LNCAP (cell line): Measurements from ENCODE around the gene BCAM.

Source experiments
- CTCF ChIP-seq: fragments of 450-650 bp; IDR thresholded peaks from 2 replicates; pipeline ENCODE4 v1.5.1; 2017; ENCODE audit warnings: mild to moderate bottlenecking

BCAM gene

DNA sequence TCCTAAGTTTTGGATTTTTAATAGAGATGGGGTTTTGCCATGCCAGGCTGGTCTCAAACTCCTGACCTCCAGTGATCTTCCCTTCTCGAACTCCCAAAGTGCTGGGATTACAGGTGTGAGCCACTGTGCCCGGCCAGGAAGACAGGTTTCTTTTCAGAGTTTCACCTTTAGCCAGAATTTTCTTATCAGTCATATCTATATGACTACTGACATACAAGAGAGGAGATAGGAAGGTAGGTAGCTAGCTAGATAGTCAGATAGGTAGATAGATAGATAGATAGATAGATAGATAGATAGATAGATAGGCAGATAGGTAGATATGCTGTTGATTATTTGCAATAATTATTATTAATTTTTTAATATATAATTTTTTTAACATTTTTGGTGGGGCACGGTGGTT is 23.6 kb upstream of the BCAM start:
- no peak for TF ChIP-seq CTCF

GRCh38 chr19:44785993-44786392 is 22.9 kb upstream of the BCAM start:
- TF ChIP-seq CTCF: no peak

DNA sequence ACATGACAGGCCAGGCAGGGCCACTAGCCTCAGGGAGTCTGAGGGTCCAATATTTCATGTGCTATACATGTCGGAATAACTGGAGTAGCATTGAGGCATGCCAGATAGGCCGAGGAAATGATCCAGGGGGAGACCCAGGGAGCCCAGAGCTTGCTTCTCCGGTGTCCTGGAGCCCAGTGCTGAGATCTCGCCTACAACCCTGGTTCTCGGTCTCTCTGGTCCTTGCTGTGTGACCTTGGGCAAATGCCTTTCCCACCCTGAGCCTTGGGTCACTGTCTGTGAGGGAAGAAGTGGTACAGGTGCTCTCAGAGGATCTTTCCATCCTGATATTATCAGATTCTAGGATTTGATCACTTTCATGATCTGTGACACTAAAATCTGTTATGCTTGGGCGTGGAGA is 19.9 kb upstream of the BCAM start:
- no peak for TF ChIP-seq CTCF

- no peak for TF ChIP-seq CTCF
Observed at GRCh38 chr19:44789943-44790483, 18.9 kb upstream of the BCAM start.

DNA sequence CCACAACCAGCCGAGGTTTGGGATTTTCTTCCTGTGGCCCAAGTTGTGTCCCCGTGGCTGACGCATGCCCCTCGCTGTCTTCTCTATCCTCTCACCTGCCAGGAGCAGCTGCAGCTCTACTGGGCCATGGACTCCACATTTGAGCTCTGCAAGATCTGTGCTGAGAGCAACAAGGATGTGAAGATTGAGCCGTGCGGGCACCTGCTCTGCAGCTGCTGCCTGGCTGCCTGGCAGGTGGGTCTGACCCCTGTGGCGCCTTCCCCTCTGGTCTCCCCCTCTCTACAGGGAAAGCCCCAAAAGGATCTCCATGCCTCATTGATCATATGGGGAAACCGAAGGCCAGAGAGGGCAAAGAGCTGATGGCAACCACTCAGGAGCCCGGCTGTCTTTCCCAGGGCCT is 16.6 kb upstream of the BCAM start:
- TF ChIP-seq CTCF: no peak

DNA sequence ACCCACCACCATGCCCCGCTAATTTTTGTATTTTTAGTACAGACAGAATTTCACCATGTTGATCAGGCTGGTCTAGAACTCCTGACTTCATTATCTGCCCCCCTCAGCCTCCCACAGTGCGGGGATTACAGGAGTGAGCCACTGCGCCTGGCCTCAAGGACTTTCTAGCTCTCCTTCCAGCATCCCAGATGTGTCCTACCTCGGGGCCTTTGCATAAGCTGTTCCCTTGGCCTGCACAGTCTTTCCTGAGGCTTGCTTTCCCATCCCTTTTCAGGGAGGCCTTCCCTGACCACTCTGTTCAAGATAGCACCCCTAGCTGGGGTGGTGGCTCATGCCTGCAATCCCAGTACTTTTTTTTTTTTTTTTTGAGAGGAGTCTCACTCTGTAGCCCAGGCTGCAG is 14.3 kb upstream of the BCAM start:
- TF ChIP-seq CTCF: no peak

DNA sequence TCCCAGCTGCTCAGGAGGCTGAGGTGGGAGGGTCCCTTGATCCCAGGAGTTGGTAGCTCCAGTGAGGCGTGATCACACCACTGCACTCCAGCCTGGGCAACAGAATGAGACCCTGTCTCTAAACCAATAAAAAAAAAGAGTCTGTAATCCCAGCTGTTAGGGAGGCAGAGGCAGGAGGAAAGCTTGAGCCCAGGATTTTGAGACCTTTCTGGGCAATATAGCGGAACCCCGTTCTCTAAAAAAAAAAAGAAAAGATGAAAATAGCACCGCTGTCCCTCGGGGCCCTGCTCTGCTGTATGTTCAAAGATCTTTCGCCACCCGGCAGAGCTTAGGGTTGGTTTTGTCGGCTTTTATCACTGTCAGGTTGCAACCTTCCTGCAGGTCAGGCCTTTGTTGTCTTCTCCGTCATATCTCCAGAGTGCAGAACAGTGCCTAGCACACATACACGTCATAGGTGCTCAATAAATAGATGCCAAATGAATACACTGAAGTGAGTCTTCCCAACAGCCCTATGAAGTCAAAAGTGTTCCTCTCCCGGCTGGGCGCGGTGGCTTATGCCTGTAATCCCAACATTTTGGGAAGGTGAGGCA is 13.4 kb upstream of the BCAM start:
- TF ChIP-seq CTCF: no peak

DNA sequence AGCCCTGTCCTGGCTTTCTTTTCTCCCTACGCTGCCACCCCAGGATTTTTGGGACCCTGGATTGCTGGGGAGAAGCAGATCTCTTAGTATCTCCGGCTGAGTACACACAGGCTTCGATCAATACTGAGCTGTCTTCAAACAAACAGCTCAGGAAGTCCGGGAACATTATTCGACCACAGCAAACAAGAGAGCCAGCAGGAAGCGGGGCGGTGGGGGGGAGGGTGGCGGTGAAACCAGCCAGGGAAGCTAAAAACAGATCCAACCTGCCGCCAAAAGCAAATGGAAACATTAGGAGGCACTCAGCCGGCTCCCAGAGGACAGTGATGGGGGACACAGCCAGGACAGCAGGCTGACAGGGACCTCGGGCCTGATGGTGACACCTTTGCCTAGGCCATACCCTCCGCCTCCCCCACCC is 12.2 kb upstream of the BCAM start:
- TF ChIP-seq CTCF: no peak
